ENCODE measurements around the gene TTBK2. TPM values are rescaled to one million over a fixed set of nuclear protein-coding genes. Genes with fewer than 3 reads are reported as not detected.

TTBK2 gene
- polyA plus RNA-seq, 1 of the 3 experiments (the other 2 are of a cell fraction) = 4.5 TPM

- Histone ChIP-seq H3K36me3 (replicated peaks in 1 of 2; ENCODE audit: control insufficient read depth in 1 of 2, insufficient read depth in 2 of 2, low read length in 1 of 2) (peaks cover 3 to 11% of the 10 kb centered on the region in 2 experiments), H3K27ac (ENCODE audit: low read depth in 2 of 2, low read length in 1 of 2) (peak overlapping the region in 1 of 2 experiments; percentile 37; a peak in 2 of 4 replicates), H3F3A (replicated peaks; ENCODE audit: insufficient read depth) (peaks cover 6% of the 10 kb centered on the region), H3K9me2 (no peaks in the 10 kb centered on the region), H3K9me3 (no peaks in the 10 kb centered on the region), H3K4me1 (ENCODE audit: control insufficient read depth in 1 of 2, insufficient read depth in 2 of 2, low read depth in 1 of 2, low read length in 1 of 2) (no peaks in the 10 kb centered on the region), H2AFZ (ENCODE audit: low read depth) (no peak overlapping the region; the same call in 1 of the 2 replicates), H3K4me2 (peak overlapping the region; percentile 40; the same call in 1 of the 2 replicates), H3K9ac (no peak overlapping the region), H3K4me3 (ENCODE audit: low read depth in 2 of 2, low read length in 1 of 2) (no peak overlapping the region; a peak in 1 of 4 replicates), H3K27me3 (ENCODE audit: insufficient read depth) (no peaks in the 10 kb centered on the region), H4K20me1 (ENCODE audit: insufficient read depth) (no peaks in the 10 kb centered on the region), H3K79me2 (ENCODE audit: insufficient read depth) (no peaks in the 10 kb centered on the region)
- 28% methylated on average over 5 of the region's 5 CpGs for WGBS (ENCODE audit: low lambda C conversion rate)
- DNase-seq = no peak
- CTCF ChIA-PET = no interaction called here
- POLR2A ChIA-PET = no interaction called here
- TF ChIP-seq RCOR1 (IDR thresholded peaks at IDR 0.05; ENCODE audit: low read length) (no peak), SMC3 (IDR thresholded peaks at IDR 0.05; ENCODE audit: low read depth, low read length) (no peak), FOXJ3 (CRISPR knock-in tag; IDR thresholded peaks at IDR 0.05) (no peak), NFIC (IDR thresholded peaks at IDR 0.05; ENCODE audit: borderline replicate concordance) (no peak), JUND (IDR thresholded peaks at IDR 0.05) (peak; percentile 76), CHD2 (IDR thresholded peaks at IDR 0.05; ENCODE audit: low read length, partially characterized antibody) (no peak), ELF1 (IDR thresholded peaks at IDR 0.05) (no peak), REST (IDR thresholded peaks at IDR 0.05; ENCODE audit: low read depth, low read length) (no peak), GATA2 (CRISPR knock-in tag; IDR thresholded peaks at IDR 0.05) (no peak), PBX3 (IDR thresholded peaks at IDR 0.05) (peak; percentile 90), RXRA (IDR thresholded peaks at IDR 0.05; ENCODE audit: borderline replicate concordance, low read depth) (no peak), TEAD4 (IDR thresholded peaks at IDR 0.05; ENCODE audit: borderline replicate concordance, insufficient read depth) (0 out of 2 replicates have a peak, but pooled peaks have one; percentile 29), FOXM1 (IDR thresholded peaks at IDR 0.05; ENCODE audit: low read depth) (no peak), CTCF (IDR thresholded peaks at IDR 0.05) (no peak), MAX (IDR thresholded peaks at IDR 0.05; ENCODE audit: low read depth) (peak; percentile 48; the same call in 1 of the 2 replicates), POLR2AphosphoS5 (IDR thresholded peaks at IDR 0.05; ENCODE audit: low read depth, low read length) (no peak; the same call in 1 of the 2 replicates), USF2 (IDR thresholded peaks at IDR 0.05; ENCODE audit: borderline replicate concordance, low read depth, low read length) (no peak), MXI1 (IDR thresholded peaks at IDR 0.05; ENCODE audit: low read depth, low read length) (no peak), EP300 (IDR thresholded peaks at IDR 0.05; ENCODE audit: borderline replicate concordance in 1 of 2, low read depth in 1 of 2, low read length in 1 of 2) (no peak; a peak in 1 of 4 replicates), GABPA (IDR thresholded peaks at IDR 0.05; ENCODE audit: low read depth) (no peak), RAD21 (IDR thresholded peaks at IDR 0.05; ENCODE audit: low read length) (no peak), YY1 (IDR thresholded peaks at IDR 0.05; ENCODE audit: low read depth) (no peak), MEF2A (IDR thresholded peaks at IDR 0.05; ENCODE audit: borderline replicate concordance, low read depth) (no peak), TCF12 (IDR thresholded peaks at IDR 0.05) (peak; percentile 77), TAF1 (IDR thresholded peaks at IDR 0.05; ENCODE audit: borderline replicate concordance, low read depth, low read length) (no peak), ZBTB33 (IDR thresholded peaks at IDR 0.05; ENCODE audit: borderline replicate concordance, low read depth) (no peak)
These were observed 88.0 kb downstream of the TTBK2 start for GRCh38 chr15:42832576-42832975.

Data from SK-N-SH (cell line).